H1 (cell line): Measurements from ENCODE around the gene FGL2. TPM values are rescaled to one million over a fixed set of nuclear protein-coding genes. Genes with fewer than 3 reads are reported as not detected.

ENCODE experiments used
- polyA plus RNA-seq, 7 experiments: library from polyadenylated mRNA; depleted of rRNA in 3 of 7; stranded (reverse) in 5 of 7; unstranded in 2 of 7; fragments of >200 nt in 5 of 7; fragments of 200-250 nt in 2 of 7; gene quantifications; 1 replicate in 5 of 7; 2 replicates in 1 of 7; 4 replicates in 1 of 7; pipeline versions ENCODE4 v1.2.1 to v1.2.3, GENCODE V29; 2011 to 2013; ENCODE audit warnings: missing spikeins in 2 of 7, mixed read lengths in 2 of 7
- total RNA-seq: library from RNA; stranded (reverse); fragmentation: NEBNext Ultra II Directional; extraction: Animal tissue kit (Norgen Biotek cat#: 25700); gene quantifications from 2 replicates; pipeline ENCODE4 v1.2.1, GENCODE V29; 2021

Gene FGL2
- total and polyA plus RNA-seq, 2 of the 8 experiments (the other 6 are each of a cell fraction or from before 2014, with no cell fraction given) = not detected

Other genes starting within 250 kb of the FGL2 start
- not detected in 2 replicates for gene SPDYE17, start 167.5 kb downstream of the FGL2 start, total RNA-seq
- not detected in 2 replicates for gene SPDYE17, start 167.5 kb downstream of the FGL2 start, polyA plus RNA-seq (2011; rRNA removed)
- not detected in 2 replicates for gene SPDYE18, start 137.3 kb downstream of the FGL2 start, total RNA-seq
- not detected in 2 replicates for gene SPDYE18, start 137.3 kb downstream of the FGL2 start, polyA plus RNA-seq (2011; rRNA removed)
- gene CCDC146, start 77.2 kb downstream of the FGL2 start, total RNA-seq = 0.63 and 2.4 TPM in 2 replicates
- gene CCDC146, start 77.2 kb downstream of the FGL2 start, polyA plus RNA-seq (2011; rRNA removed) = 0.35 and 0.88 TPM in 2 replicates
- 0.93 and 0.94 TPM in 2 replicates for gene GSAP, start 216.5 kb upstream of the FGL2 start, total RNA-seq
- 1.7 and 2.1 TPM in 2 replicates for gene GSAP, start 216.5 kb upstream of the FGL2 start, polyA plus RNA-seq (2011; rRNA removed)